Measurements from ENCODE around the gene IGLON5.

Gene IGLON5

DNA sequence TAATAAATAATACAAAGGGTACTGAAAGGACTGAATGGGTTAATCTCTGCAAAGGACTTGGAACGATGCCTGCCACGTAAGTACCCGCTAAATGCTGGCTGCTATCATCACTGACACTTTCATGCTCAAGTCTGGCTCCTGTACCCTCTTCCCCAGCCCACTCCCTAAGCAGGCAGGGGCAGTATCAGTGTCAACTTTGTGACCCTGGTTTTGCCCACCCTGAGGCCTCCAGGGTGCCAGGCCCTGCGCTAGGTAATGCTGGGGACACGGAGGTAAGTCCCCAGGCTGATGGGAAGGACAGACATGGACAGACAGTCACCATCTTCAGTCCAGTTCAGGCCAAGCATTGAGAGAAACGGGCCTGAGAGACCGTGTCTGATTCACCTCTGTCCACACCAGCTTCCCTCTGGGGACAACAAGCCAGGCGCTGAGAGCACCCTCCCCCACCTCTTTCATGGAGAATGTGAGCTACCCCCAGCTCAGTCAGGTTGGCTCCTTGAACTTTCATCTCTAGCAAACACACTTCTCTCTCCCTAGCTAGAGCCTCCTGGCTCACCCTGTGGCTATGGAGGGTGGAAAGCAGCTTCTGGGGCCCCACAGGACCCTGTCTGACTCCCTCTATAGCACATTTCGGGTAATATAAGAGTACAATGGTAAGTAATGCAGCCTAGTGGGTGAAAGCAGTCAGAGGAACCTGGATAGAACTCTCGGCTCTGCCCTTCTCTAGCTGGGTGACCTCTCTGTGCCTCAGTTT lies 53.9 kb downstream of the IGLON5 start:
- ATAC-seq = 0 out of 3 replicates have a peak, but pooled peaks have one; percentile 6
- TF ChIP-seq RARB (CRISPR knock-in tag; IDR thresholded peaks at IDR 0.05) = no peak
- TF ChIP-seq ZNF565 (CRISPR knock-in tag; conservative IDR thresholded peaks at IDR 0.05; ENCODE audit: low read depth) = no peak
- TF ChIP-seq ZNF70 (CRISPR knock-in tag; IDR thresholded peaks at IDR 0.05) = no peak
- no peak for TF ChIP-seq TCF4 (CRISPR knock-in tag; IDR thresholded peaks at IDR 0.05; ENCODE audit: borderline replicate concordance)
- no peak for TF ChIP-seq ISL1 (CRISPR knock-in tag; IDR thresholded peaks at IDR 0.05)
- no peak for TF ChIP-seq ARNTL (CRISPR knock-in tag; IDR thresholded peaks at IDR 0.05; ENCODE audit: borderline replicate concordance, low read depth)
- no peak for TF ChIP-seq CSRNP3 (CRISPR knock-in tag; IDR thresholded peaks at IDR 0.05)
- TF ChIP-seq, protein P1, sequence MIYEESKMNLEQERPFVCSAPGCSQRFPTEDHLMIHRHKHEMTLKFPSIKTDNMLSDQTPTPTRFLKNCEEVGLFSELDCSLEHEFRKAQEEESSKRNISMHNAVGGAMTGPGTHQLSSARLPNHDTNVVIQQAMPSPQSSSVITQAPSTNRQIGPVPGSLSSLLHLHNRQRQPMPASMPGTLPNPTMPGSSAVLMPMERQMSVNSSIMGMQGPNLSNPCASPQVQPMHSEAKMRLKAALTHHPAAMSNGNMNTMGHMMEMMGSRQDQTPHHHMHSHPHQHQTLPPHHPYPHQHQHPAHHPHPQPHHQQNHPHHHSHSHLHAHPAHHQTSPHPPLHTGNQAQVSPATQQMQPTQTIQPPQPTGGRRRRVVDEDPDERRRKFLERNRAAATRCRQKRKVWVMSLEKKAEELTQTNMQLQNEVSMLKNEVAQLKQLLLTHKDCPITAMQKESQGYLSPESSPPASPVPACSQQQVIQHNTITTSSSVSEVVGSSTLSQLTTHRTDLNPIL (CRISPR knock-in tag; IDR thresholded peaks at IDR 0.05; ENCODE audit: low read depth) = no peak
- no peak for TF ChIP-seq SNAI2 (CRISPR knock-in tag; IDR thresholded peaks at IDR 0.05)
- no peak for TF ChIP-seq TOX (CRISPR knock-in tag; IDR thresholded peaks at IDR 0.05; ENCODE audit: borderline replicate concordance)
- TF ChIP-seq OSR1 (CRISPR knock-in tag; IDR thresholded peaks at IDR 0.05) = no peak
- TF ChIP-seq PATZ1 (CRISPR knock-in tag; IDR thresholded peaks at IDR 0.05; ENCODE audit: borderline replicate concordance) = no peak
- no peak for TF ChIP-seq ZNF8 (CRISPR knock-in tag; IDR thresholded peaks at IDR 0.05)
- no peak for TF ChIP-seq PPARA (CRISPR knock-in tag; IDR thresholded peaks at IDR 0.05; ENCODE audit: borderline replicate concordance)
- no peak for TF ChIP-seq ZFP30 (CRISPR knock-in tag; IDR thresholded peaks at IDR 0.05)

- TF ChIP-seq ZFP30 (CRISPR knock-in tag; IDR thresholded peaks at IDR 0.05) (no peak), ZNF565 (CRISPR knock-in tag; conservative IDR thresholded peaks at IDR 0.05; ENCODE audit: low read depth) (no peak), ESRRG (CRISPR knock-in tag; IDR thresholded peaks at IDR 0.05) (no peak), PATZ1 (CRISPR knock-in tag; IDR thresholded peaks at IDR 0.05; ENCODE audit: borderline replicate concordance) (no peak), ZC3H10 (CRISPR knock-in tag; IDR thresholded peaks at IDR 0.05) (no peak), BACH2 (CRISPR knock-in tag; IDR thresholded peaks at IDR 0.05; ENCODE audit: borderline replicate concordance) (no peak), PPARA (CRISPR knock-in tag; IDR thresholded peaks at IDR 0.05; ENCODE audit: borderline replicate concordance) (no peak), RARB (CRISPR knock-in tag; IDR thresholded peaks at IDR 0.05) (no peak), ZFP3 (CRISPR knock-in tag; IDR thresholded peaks at IDR 0.05) (no peak), ZNF8 (CRISPR knock-in tag; IDR thresholded peaks at IDR 0.05) (no peak), CSDC2 (CRISPR knock-in tag; IDR thresholded peaks at IDR 0.05) (no peak), TCF4 (CRISPR knock-in tag; IDR thresholded peaks at IDR 0.05; ENCODE audit: borderline replicate concordance) (no peak), SNAI2 (CRISPR knock-in tag; IDR thresholded peaks at IDR 0.05) (no peak), ARNTL (CRISPR knock-in tag; IDR thresholded peaks at IDR 0.05; ENCODE audit: borderline replicate concordance, low read depth) (no peak)
- TF ChIP-seq, protein P2, sequence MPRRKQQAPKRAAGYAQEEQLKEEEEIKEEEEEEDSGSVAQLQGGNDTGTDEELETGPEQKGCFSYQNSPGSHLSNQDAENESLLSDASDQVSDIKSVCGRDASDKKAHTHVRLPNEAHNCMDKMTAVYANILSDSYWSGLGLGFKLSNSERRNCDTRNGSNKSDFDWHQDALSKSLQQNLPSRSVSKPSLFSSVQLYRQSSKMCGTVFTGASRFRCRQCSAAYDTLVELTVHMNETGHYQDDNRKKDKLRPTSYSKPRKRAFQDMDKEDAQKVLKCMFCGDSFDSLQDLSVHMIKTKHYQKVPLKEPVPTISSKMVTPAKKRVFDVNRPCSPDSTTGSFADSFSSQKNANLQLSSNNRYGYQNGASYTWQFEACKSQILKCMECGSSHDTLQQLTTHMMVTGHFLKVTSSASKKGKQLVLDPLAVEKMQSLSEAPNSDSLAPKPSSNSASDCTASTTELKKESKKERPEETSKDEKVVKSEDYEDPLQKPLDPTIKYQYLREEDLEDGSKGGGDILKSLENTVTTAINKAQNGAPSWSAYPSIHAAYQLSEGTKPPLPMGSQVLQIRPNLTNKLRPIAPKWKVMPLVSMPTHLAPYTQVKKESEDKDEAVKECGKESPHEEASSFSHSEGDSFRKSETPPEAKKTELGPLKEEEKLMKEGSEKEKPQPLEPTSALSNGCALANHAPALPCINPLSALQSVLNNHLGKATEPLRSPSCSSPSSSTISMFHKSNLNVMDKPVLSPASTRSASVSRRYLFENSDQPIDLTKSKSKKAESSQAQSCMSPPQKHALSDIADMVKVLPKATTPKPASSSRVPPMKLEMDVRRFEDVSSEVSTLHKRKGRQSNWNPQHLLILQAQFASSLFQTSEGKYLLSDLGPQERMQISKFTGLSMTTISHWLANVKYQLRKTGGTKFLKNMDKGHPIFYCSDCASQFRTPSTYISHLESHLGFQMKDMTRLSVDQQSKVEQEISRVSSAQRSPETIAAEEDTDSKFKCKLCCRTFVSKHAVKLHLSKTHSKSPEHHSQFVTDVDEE (CRISPR knock-in tag; IDR thresholded peaks at IDR 0.05) = no peak
- ATAC-seq = no peak
These were observed 54.5 kb downstream of the IGLON5 start, which contains the start of gene ETFB for GRCh38 chr19:51365965-51366388. ETFB (minus strand) TSS chr19:51366388; CDS start chr19:51366326, 62 bp downstream.

All from SK-N-SH treated with all-trans-retinoic acid at 6 μM for 48 hours (cell line).